HepG2 (cell line): ENCODE results near the gene SRPRA. TPM values are rescaled to one million over a fixed set of nuclear protein-coding genes. Genes with fewer than 3 reads are reported as not detected.

Experiments
- ATF2 ChIP-seq: sonication (generic); formaldehyde crosslinking; IDR thresholded peaks from 2 replicates; pipeline ENCODE4 v1.4.0; 2020; ENCODE audit warnings: missing genetic modification reagents
- GLI4 ChIP-seq: sonication (generic); formaldehyde crosslinking; IDR thresholded peaks from 2 replicates; pipeline ENCODE4 v1.5.1; 2020; ENCODE audit warnings: missing genetic modification reagents, mild to moderate bottlenecking, moderate library complexity, borderline replicate concordance
- HBP1 ChIP-seq: IDR thresholded peaks from 2 replicates; pipeline ENCODE4 v1.6.1; 2016; ENCODE audit warnings: low read depth, control low read depth
- MTF2 ChIP-seq: sonication (generic); formaldehyde crosslinking; IDR thresholded peaks from 2 replicates; pipeline ENCODE4 v1.5.0; 2020; ENCODE audit warnings: missing genetic modification reagents, borderline replicate concordance
- MXD3 ChIP-seq: IDR thresholded peaks from 2 replicates; pipeline ENCODE4 v1.6.1; 2016; ENCODE audit warnings: mild to moderate bottlenecking, missing biosample characterization, missing genetic modification reagents
- MYC ChIP-seq: sonication (generic); formaldehyde crosslinking; IDR thresholded peaks from 2 replicates; pipeline ENCODE4 v1.9.0; 2021; ENCODE audit warnings: missing genetic modification reagents, borderline replicate concordance
- NCOR1 ChIP-seq: fragments of 200-600 bp; sonication (generic); IDR thresholded peaks from 2 replicates; pipeline ENCODE4 v1.7.0; 2017; ENCODE audit warnings: antibody characterized with exemption, low read length, borderline replicate concordance
- PATZ1 ChIP-seq: sonication (generic); formaldehyde crosslinking; IDR thresholded peaks from 2 replicates; pipeline ENCODE4 v1.4.0; 2020; ENCODE audit warnings: missing genetic modification reagents
- RNF219 ChIP-seq: sonication (generic); formaldehyde crosslinking; IDR thresholded peaks from 2 replicates; pipeline ENCODE4 v1.5.0; 2020; ENCODE audit warnings: mild to moderate bottlenecking, missing genetic modification reagents
- SMAD1 ChIP-seq: sonication (generic); formaldehyde crosslinking; IDR thresholded peaks from 2 replicates; pipeline ENCODE4 v1.4.0; 2020; ENCODE audit warnings: missing genetic modification reagents, low read depth, mild to moderate bottlenecking, borderline replicate concordance
- SMAD3 ChIP-seq: sonication (generic); formaldehyde crosslinking; IDR thresholded peaks from 2 replicates; pipeline ENCODE4 v1.4.0; 2020; ENCODE audit warnings: missing genetic modification reagents
- SPEN ChIP-seq: sonication (generic); formaldehyde crosslinking; IDR thresholded peaks from 2 replicates; pipeline ENCODE4 v1.5.1; 2020; ENCODE audit warnings: low read depth, mild to moderate bottlenecking, missing genetic modification reagents
- ZBTB2 ChIP-seq: sonication (generic); formaldehyde crosslinking; IDR thresholded peaks from 2 replicates; pipeline ENCODE4 v1.8.0; 2022; ENCODE audit warnings: low read depth, missing genetic modification reagents
- ZFP36 ChIP-seq: fragments of 150-350 bp; IDR thresholded peaks from 2 replicates; pipeline ENCODE4 v1.6.1; 2018; ENCODE audit warnings: borderline replicate concordance, low read length, low read depth; ENCODE audit not compliant: partially characterized antibody
- ZNF883 ChIP-seq: sonication (generic); formaldehyde crosslinking; IDR thresholded peaks from 2 replicates; pipeline ENCODE4 v1.5.1; 2020; ENCODE audit warnings: mild to moderate bottlenecking, missing genetic modification reagents; ENCODE audit errors: not compliant biosample characterization
- polyA plus RNA-seq, 8 experiments: library from polyadenylated mRNA; depleted of rRNA in 3 of 8; stranded (reverse) in 7 of 8; unstranded in 1 of 8; fragments of >200 nt; fragmentation: Illumina TruSeq in 4 of 8; extraction: Trizol in 4 of 8; gene quantifications; 2 replicates each; pipeline versions ENCODE4 v1.2.1 to v1.2.3, GENCODE V29; 2011 to 2016; ENCODE audit warnings: low read depth in 4 of 8, missing spikeins in 1 of 8, mixed read lengths in 1 of 8; ENCODE audit not compliant: insufficient read depth in 1 of 8
- total RNA-seq, 5 experiments: library from RNA; depleted of rRNA; stranded (reverse); fragments of >200 nt; fragmentation: Illumina TruSeq; extraction: Trizol; gene quantifications; 2 replicates each; pipeline ENCODE4 v1.2.3, GENCODE V29; 2016; ENCODE audit warnings: low read depth in 1 of 5

SRPRA gene
- total and polyA plus RNA-seq, 2 of the 13 experiments (the other 11 are each of a cell fraction or from before 2014, with no cell fraction given): 27.7 to 64.6 TPM

- no peak for TF ChIP-seq MTF2 (CRISPR knock-in tag)
- peak; percentile 91 for TF ChIP-seq SPEN (CRISPR knock-in tag)
- no peak for TF ChIP-seq SMAD3 (CRISPR knock-in tag)
- TF ChIP-seq ZFP36: no peak
- TF ChIP-seq NCOR1: peak; percentile 16; the same call in 1 of the 2 replicates
- peak; percentile 28; the same call in 1 of the 2 replicates for TF ChIP-seq HBP1 (CRISPR knock-in tag)
- TF ChIP-seq GLI4: peak; percentile 84; the same call in 1 of the 2 replicates
- no peak for TF ChIP-seq SMAD1 (CRISPR knock-in tag)
- TF ChIP-seq RNF219 (CRISPR knock-in tag): 0 out of 2 replicates have a peak, but pooled peaks have one; percentile 26
- peak; percentile 76 for TF ChIP-seq ATF2 (CRISPR knock-in tag)
- TF ChIP-seq PATZ1 (CRISPR knock-in tag): peak; percentile 73
- no peak for TF ChIP-seq ZNF883 (CRISPR knock-in tag)
- peak; percentile 45; the same call in 1 of the 2 replicates for TF ChIP-seq ZBTB2 (CRISPR knock-in tag)
- TF ChIP-seq MXD3 (CRISPR knock-in tag): peak; percentile 42; the same call in 1 of the 2 replicates
- TF ChIP-seq MYC (CRISPR knock-in tag): peak; percentile 84
Measured at GRCh38 chr11:126268708-126269579, at the start of gene SRPRA, which contains the start of gene FOXRED1 (continued).
